Right forelimb (tissue), 1 donor: Measurements from ENCODE around the gene CYP1A2.
"Not testable (repeated sequence)": the region's sequence is repeated elsewhere in the genome, so short reads cannot be mapped to it uniquely, and the experiment has no call there.

Source experiments
- DNase-seq: peaks from one replicate; pipeline ENCODE4 v3.0.0-alpha.2; 2018

Gene CYP1A2

GRCh38 chr15:74738239-74738638, 10.4 kb upstream of the CYP1A2 start:
- not testable (repeated sequence) for DNase-seq

GRCh38 chr15:74742422-74742821, 6.2 kb upstream of the CYP1A2 start:
- DNase-seq: no peak

GRCh38 chr15:74746389-74746788, 2.3 kb upstream of the CYP1A2 start:
- DNase-seq: no peak

GRCh38 chr15:74749832-74750231, 1.2 kb downstream of the CYP1A2 start:
- no peak for DNase-seq

- DNase-seq: no peak
Observed at GRCh38 chr15:74750751-74751150, 2.1 kb downstream of the CYP1A2 start.

- no peak for DNase-seq
Observed at GRCh38 chr15:74752011-74752410, 3.4 kb downstream of the CYP1A2 start.

GRCh38 chr15:74752531-74752930, 3.9 kb downstream of the CYP1A2 start:
- no peak for DNase-seq

- DNase-seq: no peak
Observed at GRCh38 chr15:74754593-74755215, 6.1 kb downstream of the CYP1A2 start.

GRCh38 chr15:74758736-74759135, 10.1 kb downstream of the CYP1A2 start:
- DNase-seq: no peak

GRCh38 chr15:74762791-74763150, 14.1 kb downstream of the CYP1A2 start:
- DNase-seq: no peak

- DNase-seq: no peak
Observed at GRCh38 chr15:74763416-74763815, 14.8 kb downstream of the CYP1A2 start.

GRCh38 chr15:74767167-74768098, 18.8 kb downstream of the CYP1A2 start:
- DNase-seq: no peak

GRCh38 chr15:74768099-74768770, 19.6 kb downstream of the CYP1A2 start:
- no peak for DNase-seq

- no peak for DNase-seq
Observed at GRCh38 chr15:74768771-74769342, 20.2 kb downstream of the CYP1A2 start.

GRCh38 chr15:74769463-74770025, 20.9 kb downstream of the CYP1A2 start:
- no peak for DNase-seq

GRCh38 chr15:74770211-74770903, 21.7 kb downstream of the CYP1A2 start:
- no peak for DNase-seq

- DNase-seq: no peak
Observed at GRCh38 chr15:74773329-74773728, 24.7 kb downstream of the CYP1A2 start.

- no peak for DNase-seq
Observed at GRCh38 chr15:74773731-74774252, 25.1 kb downstream of the CYP1A2 start.

GRCh38 chr15:74775132-74775562, 26.5 kb downstream of the CYP1A2 start:
- no peak for DNase-seq

GRCh38 chr15:74775894-74776293, 27.2 kb downstream of the CYP1A2 start:
- DNase-seq: no peak

- no peak for DNase-seq
Observed at GRCh38 chr15:74776821-74777768, 28.4 kb downstream of the CYP1A2 start.
